SU-DHL-6 (cell line): Measurements from ENCODE around the gene POLR3B.

Experiments used
- EZH2phosphoT487 ChIP-seq: fragments of 200-600 bp; sonication (generic), shearing (Covaris generic); conservative IDR thresholded peaks from 2 replicates; pipeline ENCODE4 v1.6.1; 2018; ENCODE audit warnings: mild to moderate bottlenecking, antibody characterized with exemption, low read length, moderate library complexity, mixed read lengths
- TF ChIP-seq, protein P1 (sequence below): fragments of 200-600 bp; sonication (generic); IDR thresholded peaks from one replicate; pipeline ENCODE4 v1.5.1; 2017; ENCODE audit warnings: antibody characterized with exemption, mild to moderate bottlenecking, low read length, moderate library complexity; ENCODE audit not compliant: insufficient read depth, poor library complexity, severe bottlenecking

GRCh38 chr12:106459124-106459523 lies 101.6 kb downstream of the POLR3B start:
- TF ChIP-seq, protein P1, sequence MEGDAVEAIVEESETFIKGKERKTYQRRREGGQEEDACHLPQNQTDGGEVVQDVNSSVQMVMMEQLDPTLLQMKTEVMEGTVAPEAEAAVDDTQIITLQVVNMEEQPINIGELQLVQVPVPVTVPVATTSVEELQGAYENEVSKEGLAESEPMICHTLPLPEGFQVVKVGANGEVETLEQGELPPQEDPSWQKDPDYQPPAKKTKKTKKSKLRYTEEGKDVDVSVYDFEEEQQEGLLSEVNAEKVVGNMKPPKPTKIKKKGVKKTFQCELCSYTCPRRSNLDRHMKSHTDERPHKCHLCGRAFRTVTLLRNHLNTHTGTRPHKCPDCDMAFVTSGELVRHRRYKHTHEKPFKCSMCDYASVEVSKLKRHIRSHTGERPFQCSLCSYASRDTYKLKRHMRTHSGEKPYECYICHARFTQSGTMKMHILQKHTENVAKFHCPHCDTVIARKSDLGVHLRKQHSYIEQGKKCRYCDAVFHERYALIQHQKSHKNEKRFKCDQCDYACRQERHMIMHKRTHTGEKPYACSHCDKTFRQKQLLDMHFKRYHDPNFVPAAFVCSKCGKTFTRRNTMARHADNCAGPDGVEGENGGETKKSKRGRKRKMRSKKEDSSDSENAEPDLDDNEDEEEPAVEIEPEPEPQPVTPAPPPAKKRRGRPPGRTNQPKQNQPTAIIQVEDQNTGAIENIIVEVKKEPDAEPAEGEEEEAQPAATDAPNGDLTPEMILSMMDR, result no peak
- TF ChIP-seq EZH2phosphoT487, result no peak
